GM19025 (cell line): ENCODE measurements around the gene MRPL14.

Experiments
- ATAC-seq: cut with Tn5 transposase; IDR thresholded peaks from one replicate; pipeline ENCODE4 v1.9.1; 2021; ENCODE audit warnings: mild to moderate bottlenecking, low read depth, moderate library complexity; ENCODE audit not compliant: unreplicated experiment

The MRPL14 gene

GRCh38 chr6:44126320-44127149, 717 bp downstream of the MRPL14 start:
- ATAC-seq: peak; percentile 56

GRCh38 chr6:44123544-44123943, 3.7 kb downstream of the MRPL14 start:
- no peak for ATAC-seq

- ATAC-seq: no peak
Observed at GRCh38 chr6:44122801-44123200, 4.5 kb downstream of the MRPL14 start.

GRCh38 chr6:44120692-44121443, 6.4 kb downstream of the MRPL14 start:
- ATAC-seq: no peak

GRCh38 chr6:44119704-44120262, 7.5 kb downstream of the MRPL14 start:
- no peak for ATAC-seq

GRCh38 chr6:44117397-44118128, 9.7 kb downstream of the MRPL14 start:
- no peak for ATAC-seq

- no peak for ATAC-seq
Observed at GRCh38 chr6:44116641-44117382, 10.4 kb downstream of the MRPL14 start.

- no peak for ATAC-seq
Observed at GRCh38 chr6:44115866-44116265, 11.4 kb downstream of the MRPL14 start.

GRCh38 chr6:44113414-44113813, 13.8 kb downstream of the MRPL14 start:
- ATAC-seq: no peak

- no peak for ATAC-seq
Observed at GRCh38 chr6:44111434-44112417, 15.5 kb downstream of the MRPL14 start.

- ATAC-seq: no peak
Observed at GRCh38 chr6:44110966-44111365, 16.3 kb downstream of the MRPL14 start.

- no peak for ATAC-seq
Observed at GRCh38 chr6:44110005-44110676, 17.1 kb downstream of the MRPL14 start.

- no peak for ATAC-seq
Observed at GRCh38 chr6:44109212-44109611, 18.0 kb downstream of the MRPL14 start.

GRCh38 chr6:44108471-44108870, 18.8 kb downstream of the MRPL14 start:
- ATAC-seq: no peak

GRCh38 chr6:44107017-44107416, 20.2 kb downstream of the MRPL14 start:
- no peak for ATAC-seq

- no peak for ATAC-seq
Observed at GRCh38 chr6:44105993-44106740, 21.1 kb downstream of the MRPL14 start.

GRCh38 chr6:44105146-44105545, 22.1 kb downstream of the MRPL14 start:
- ATAC-seq: no peak
